GM19043 (cell line): ENCODE measurements around the gene COL12A1.
"Not testable (repeated sequence)": the region's sequence is repeated elsewhere in the genome, so short reads cannot be mapped to it uniquely, and the experiment has no call there.

ENCODE experiments used
- ATAC-seq: cut with Tn5 transposase; IDR thresholded peaks from one replicate; pipeline ENCODE4 v1.9.1; 2021; ENCODE audit warnings: low read depth; ENCODE audit not compliant: unreplicated experiment

The COL12A1 gene

DNA sequence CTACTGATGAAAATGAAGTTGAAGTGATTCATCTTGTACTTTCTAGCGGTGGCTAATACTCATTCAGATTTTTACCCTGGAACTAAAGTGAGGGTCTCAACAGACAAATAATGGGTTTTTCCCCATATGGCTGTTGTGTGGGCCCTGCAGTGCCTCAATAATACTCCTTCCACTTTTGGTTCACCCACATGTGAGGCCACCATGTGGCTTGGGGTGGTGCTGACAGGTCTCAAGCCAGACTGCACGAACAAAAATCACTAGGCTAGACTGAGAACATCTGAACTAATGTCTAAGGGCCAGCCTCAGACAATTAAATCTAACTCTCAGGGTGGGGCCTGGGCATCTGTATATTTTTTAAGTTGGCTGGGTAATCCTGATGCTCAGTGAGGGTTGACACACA is 7.9 kb upstream of the COL12A1 start:
- no peak for ATAC-seq

DNA sequence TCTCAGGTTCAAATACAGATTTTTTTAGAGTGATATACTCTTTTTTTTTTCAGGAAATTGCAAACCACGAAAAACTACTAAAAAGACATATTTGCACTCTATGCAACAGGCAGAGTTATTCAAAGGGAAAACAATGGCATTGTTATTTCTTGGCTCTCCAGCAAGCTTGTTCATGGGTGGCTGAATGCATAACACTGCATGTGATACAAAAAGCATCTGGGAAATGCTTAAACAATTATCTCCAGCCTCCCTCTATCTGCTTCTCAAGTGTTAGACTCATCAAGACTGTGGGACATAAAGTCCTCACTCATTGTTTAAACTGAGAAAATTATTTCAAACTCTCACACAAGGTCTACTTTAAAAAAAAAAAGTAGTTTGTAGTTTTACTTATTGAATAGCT is 7.3 kb upstream of the COL12A1 start:
- ATAC-seq = no peak

DNA sequence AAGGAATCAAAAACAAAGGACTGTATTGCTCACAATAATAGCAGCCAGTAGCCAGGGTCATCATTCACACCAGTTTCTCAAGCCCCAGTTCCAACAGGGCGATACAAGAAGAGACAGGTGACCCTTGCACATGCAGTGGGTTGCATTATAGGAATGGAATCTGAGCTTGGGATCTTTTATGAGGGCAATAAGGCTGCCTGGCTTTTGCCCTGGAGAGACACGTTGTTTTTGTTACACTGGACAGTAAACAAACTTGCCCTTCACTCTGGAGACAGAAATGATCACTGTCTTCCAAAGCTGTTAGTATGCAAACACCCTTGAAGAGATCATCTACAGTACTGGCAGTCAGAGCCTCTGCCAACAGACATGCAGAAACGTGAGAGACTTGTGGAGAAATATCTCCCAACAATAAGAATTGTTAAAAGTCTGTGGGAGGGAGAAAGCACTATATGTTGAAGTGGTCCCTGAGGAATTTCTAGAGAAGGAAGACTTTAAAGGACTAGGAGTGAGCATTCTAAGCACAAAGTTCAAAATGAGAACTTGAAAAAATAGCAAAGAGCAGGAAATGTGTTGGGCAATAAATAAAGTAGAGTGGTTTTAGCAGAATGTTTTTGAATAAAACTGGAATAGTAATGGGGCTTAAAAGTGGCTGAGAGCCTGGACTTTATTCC is 6.2 kb upstream of the COL12A1 start:
- no peak for ATAC-seq

DNA sequence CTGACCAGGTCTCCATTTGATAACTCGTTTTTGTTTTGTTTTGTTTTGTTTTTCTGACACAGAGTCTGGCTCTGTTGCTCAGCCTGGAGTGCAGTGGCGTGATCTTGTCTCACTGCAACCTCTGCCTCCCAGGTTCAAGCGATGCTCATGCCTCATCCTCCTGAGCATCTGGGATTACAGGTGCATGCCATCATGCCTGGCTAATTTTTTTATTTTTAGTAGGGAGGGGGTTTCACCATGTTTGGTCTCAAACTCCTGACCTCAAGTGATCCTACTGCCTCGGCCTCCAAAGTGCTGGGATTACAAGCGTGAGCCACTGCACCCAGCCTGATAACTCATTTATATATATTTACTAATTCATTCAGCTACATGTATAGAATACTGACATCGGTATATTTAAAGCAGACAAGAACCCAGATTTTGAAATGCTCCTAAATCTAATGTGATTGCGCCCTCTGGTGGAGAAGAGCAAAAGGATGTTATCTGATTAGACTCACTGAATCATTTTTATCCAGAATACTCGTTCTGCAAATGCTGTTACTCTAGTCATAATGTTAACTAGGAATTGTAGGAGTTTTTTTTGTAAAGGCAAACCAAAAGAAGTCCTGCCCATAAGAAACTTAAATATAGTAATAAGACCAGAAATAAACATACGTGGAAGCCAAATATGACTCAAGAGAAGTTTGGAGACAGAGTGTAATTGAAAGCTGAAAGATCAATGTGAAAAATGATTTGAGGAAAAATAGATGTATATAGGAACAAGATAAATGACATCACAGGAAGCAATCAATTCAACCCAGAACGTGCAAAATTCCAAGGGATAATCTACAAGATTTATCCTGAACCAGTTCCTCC is 5.3 kb upstream of the COL12A1 start:
- no peak for ATAC-seq

DNA sequence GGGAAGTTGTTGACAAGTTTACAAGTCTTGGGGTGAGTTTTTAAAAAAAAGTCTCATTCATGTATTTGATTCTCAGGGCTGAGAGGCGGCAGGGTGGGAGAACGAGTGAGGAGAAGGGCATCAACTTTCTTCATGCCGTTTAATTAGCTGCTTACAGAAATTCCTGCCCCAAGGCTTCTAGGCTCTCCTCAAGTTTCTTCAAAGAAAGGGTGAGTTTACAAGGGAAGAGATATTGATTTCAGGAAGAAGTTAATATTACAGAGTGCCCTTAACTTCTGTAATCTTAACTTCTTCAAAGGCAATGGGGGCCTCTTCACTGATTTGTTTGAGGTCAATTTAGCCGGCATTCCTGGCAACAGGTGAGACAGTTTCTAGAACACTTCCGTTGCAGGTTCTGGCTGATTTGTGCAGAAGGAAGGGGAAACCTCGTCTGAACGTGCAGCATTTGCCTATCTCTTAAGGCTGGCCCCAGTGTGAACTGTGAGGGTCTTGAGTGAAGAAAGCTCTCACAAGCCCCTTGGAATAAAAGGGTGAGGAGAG is 3.4 kb upstream of the COL12A1 start:
- ATAC-seq = no peak

DNA sequence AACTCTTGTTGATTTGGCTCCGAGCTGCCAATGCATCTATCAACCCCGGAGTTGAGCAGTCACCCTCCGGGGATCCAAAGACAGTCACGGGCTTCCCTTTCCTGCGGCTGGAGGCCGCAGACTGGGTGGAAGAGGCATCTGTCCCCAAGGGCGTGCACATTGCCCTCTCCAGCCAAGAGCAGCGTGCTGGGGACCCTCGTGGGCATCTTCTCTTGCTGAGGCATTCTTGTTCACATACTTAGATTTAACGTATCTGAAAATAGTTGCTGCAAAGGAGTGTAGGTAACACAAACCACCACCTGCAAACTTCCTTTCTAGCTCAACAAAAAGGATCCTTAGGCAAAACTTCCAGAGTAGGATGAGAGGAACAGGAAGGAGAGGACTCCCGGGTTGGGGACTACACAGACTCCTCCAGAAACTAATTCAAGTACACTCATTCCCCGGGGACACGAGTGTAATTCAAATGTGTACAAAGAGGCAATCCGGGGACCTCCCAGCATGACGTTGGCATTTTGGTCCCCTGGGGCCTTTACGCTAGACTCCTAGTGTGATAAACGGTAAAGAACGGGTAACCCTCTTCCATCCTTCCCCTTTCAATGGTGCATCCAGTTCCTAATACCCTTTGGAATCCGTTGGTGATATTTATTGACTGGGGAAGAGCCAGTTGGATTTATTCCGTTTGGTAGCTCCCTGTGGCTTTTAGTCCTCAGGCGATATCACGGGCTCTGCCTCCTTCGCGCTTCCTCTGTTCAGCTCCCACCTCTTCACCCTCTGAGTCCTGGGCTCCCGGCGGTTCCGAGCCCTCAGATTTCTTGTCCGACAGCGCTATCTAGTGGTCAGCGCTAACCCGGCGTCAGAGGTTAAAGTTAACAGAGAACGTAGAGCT is 2.7 kb upstream of the COL12A1 start:
- ATAC-seq = peak; percentile 67

DNA sequence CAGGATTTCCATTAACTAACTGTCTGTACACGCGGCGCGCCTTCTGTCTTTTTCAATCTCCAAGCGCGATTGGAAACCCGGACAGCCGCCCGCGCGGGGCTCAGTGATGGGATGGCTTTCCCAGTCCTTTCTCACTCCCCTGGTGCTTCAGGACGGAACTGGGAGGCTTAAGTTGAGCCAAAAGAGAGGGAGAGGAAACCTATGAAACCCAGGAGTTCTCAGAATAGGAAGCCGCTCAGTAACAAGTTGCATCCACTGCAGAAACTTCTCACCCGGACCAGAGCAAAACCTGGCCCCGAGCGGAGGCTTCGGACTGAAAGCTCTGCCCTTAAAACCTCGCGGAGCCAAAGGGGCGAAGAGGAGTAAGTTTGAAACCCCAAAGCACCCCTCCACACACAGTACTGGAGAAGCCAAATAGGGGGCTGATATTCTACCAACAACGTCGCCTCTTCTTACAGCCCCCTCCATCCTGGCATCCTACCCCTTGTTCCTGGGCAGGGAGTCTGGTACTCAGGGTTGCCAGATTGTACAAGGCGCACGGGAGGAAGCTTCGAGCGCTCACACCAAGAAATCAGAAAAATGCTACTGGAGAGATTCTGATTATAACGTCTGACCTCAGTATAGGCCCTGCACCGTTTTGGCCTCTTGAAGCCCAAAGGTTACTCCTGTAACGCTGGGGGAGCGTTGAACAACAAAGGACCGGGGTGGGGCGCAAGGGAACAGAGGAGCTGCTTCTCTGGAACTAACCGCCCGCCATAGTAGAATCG is 906 bp upstream of the COL12A1 start:
- ATAC-seq = no peak

DNA sequence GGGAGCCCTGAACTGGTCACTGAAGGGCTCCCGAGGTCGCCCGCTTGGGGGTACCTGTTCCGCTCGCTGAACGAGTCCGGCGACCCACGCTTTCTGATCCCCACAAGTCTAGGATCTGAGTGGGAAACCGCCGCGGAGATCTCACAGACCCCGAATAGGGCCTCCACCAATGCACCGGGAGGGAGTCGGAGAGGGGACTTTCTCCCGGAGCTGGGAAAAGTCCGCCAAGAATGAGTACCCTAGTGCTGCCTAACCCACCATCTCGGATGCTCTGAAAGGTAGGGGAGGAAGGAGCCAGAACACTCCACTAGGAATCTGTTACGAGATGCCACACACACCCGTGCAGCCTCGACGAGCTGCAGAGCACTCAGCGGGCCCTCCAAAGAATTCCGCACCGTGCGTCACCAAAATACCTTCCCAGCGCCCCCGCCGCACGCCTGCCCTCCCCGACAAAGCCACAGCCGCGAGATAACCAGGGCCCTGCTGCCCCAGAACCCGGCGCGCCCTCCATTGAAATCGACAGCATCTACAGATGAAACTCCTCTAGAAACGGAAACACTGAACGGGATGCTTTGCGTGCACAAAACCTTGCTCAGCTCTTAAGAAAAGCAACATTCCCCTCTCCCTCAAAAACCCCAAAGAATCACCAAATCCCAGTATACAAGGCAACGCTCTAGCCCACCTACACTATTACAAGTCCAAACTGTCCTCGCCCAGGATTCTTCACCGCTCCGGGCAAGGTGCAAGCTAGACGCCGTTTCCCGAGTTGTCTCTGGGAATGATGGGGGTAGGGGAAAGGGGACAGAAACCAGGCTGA is 686 bp downstream of the COL12A1 start:
- no peak for ATAC-seq

DNA sequence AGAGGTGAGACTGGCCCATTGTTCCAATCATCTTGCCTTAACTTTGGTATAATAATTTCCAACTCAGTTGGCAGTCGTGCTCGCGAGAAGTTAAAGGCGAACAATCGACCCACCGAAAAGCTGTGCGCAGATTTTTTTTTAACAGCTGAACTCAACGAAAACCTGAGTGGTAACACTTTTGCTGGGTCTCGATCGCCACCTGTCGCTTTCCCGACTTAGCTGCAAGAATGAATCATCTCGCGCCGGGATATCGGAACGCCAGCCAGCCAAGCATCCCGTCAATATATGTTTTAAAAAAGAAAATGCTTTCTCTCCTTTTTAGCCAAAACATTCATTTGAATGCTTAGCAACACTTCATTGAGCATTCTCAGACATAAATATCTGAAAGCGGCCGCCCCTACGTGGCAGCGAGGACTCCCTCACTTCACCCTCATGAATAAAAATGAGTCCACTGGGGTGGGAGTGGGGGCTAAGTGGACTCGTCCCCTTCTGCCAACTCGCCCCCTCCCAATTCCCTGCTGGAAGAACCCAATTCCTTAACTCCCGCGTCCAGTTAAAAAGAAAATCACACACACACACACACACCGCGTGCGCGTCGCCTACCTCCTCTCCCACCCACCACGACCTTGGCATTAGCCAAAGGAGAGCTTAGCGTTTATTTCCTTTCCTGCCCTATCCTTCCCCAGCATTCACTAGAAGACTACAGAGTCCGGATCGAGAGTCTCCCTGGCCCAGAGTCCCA is 1.5 kb downstream of the COL12A1 start:
- no peak for ATAC-seq

DNA sequence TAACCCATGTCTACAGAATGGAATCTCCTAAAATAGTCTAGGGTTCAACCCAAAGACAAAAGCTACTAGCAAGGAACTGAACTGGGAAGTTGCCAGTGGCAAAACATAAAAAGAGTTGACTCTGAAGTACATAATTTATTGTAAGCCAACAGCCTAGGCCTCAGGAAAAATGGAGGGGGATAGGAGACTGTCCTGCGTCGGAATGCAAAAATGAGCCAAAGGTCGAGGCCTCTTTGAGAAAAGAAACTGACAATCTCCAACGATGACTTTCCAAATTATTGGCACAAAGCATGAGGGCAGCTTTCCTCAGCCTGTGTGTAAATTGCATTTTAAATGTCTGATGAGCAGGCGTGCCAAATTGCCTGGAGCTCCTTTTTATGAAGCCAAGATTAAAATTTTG is 2.1 kb downstream of the COL12A1 start:
- ATAC-seq = no peak

DNA sequence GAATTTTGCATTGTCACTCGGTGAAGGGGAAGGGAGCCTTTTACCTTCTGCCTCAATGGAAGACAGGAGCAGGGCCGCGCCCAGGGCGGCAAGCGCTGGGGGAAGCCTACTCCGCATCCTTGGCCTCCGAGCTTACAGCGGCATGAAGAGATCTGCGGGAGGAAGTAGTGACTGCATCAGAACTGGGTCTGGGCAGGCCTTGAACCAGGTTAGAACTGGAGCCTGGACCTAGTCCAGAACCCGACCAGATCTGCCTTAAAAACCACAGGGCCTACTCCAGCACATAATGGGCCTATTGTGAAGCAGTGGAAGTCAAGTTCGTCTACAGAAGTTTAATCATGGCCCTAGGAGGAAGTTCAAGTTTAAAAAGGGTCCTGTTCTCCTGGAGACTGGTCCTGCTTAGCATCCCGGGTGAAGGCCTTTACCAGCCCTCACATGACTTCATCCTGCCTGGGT is 3.1 kb downstream of the COL12A1 start:
- no peak for ATAC-seq

DNA sequence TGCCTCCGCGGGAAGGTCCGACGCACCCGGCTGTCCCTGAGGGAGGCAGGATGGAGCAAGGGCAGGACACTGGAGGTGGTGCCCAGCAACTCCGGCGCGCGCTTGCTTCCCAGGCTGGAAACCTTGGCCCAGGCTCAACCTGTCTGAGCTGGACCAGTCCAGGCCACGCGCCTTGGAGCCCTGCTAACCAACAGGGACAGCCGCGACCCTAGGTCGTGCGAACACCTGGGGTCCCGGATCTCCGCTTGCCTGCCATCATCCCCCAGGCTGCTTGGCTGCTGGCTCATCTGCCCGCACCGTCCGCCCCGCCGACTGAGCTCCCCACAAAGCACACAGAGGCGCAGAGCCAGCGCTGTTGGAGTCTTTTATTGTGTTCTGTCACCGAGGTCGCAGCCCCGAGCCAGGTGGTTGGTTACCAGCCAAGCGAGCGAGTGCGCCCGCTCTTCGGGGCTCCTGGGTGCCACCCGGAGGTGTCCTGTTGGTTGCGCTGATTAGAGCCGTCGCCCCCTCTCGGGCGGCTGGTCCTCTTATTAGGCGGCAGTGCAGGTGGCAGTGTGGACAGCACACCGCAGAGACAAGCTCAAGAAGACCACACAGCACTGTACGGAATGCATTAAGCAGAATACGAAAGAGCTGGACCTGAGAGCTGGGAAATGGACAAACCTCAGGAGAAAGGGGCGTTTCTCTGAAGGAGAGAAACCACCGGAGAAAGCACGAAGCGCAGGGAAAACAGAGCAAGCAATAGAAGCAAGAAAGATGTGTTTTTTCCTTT is 3.8 kb downstream of the COL12A1 start:
- ATAC-seq = no peak

DNA sequence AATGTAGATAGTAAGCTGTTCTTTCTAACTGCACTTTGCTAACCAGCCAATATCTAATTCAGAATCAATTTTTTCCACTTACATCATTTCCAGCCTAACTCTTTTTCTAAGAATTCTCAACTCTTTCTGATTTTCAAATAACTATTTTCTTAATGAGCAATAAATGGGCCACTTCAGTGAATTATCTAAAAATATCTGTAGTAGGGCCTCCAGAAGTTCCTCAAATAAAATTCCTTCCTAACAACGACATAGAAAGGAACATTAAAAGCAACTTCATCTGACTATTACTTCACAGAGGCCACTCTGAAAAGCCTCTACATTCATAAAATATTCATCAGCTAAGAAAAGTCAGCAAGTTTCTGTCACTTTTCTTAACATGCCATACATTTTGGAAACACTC is 4.8 kb downstream of the COL12A1 start:
- no peak for ATAC-seq

DNA sequence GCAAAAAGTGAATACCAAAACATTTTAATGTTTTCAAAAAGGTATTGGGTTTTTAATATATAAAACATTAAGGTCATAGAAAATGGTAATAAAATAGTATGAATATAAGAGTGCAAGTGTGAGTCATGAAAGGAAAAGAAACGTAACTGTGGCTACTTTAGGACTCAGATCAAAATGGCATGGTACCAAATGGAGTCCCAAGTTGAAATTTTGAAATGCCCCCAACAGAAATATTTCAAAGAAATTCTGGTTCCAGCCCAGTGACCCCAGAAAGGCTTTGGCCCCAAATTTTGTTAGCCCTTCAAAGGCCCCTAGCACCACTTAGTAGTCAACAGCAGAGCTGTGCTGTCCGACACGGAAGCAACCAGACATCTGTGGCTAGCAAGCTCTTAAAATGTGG is 6.0 kb downstream of the COL12A1 start:
- ATAC-seq = no peak

DNA sequence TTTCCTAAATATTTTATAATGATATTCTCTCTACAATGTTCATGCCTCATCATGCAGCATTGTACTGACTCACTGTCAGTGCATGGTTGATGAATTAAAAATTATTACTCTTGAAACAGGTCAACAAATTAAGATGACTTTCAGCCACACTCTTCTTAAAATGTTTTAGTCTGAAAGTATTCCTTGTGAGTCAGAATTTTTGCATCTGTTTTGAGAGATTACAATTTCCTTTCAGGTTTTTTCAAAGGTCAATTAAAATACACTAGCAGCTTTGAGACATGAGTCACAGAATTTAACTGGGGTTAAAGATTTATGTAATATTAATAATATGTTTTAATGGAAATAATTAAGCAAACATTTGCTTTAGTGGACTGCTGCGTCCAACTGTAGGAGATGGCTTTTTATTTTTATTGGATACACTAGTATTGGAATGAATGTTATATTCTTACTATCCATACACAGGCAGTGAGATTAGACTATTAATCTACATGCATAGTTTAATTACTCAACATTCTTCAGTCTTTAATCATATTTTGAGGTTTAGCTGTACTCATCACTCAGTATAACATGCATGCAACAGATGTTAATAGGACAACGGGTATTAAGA is 9.7 kb downstream of the COL12A1 start:
- no peak for ATAC-seq

DNA sequence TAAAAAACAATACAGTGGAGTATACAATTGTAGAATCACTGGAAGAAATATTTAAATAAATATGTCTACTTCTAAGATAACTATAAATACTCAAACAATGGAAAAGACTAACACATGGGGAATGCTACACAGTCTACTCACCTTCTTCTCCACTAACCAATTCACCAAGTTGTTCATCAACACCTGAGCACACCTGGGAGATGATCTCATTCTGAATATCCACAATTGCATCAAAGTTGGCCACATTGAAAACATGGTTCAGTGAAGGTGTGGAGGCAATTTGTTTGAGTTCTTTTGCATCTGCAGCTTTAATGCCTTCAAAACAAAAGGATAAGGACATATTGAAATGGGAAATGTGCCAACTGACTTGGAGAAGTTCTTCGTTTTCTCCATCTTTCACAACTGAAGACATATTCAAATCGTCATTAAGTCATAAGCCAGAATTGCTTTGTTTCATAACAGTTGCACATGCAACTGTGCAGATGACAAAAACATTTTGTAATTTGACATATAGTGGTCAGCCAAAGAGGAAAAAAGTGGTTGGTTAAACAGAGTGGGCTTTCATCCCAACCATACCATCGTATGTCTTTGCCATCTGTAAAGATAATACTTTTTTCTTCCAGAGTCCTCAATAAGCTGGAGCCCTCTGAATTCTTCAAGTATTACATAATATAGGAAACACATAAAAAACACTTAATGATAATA is 17.5 kb downstream of the COL12A1 start:
- ATAC-seq = no peak

DNA sequence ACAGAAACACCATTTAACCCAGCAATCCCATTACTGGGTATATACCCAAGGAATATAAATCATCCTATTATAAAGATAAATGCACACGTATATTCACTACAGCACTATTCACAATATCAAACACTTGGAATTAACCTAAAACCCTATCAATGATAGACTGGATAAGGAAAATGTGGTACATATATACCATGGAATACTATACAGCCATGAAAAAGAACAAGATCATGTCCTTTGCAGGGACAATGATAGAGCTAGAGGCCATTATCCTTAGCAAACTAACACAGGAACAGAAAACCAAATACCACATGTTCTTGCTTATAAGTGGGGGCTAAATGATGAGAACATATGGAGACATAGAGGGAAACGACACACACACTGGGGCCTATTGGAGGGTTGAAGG is 19.3 kb downstream of the COL12A1 start:
- ATAC-seq = not testable (repeated sequence)
